Keratinocyte (primary cell): ENCODE data around the gene SCRT2.

Source experiments
- EZH2 ChIP-seq: IDR thresholded peaks from one replicate; pipeline ENCODE4 v1.6.1; 2012; ENCODE audit warnings: inconsistent platforms, mild to moderate bottlenecking, low read length, moderate library complexity
- TF ChIP-seq, protein P1 (sequence below), 3 experiments: IDR thresholded peaks in 1 of 3; conservative IDR thresholded peaks in 1 of 3; optimal IDR thresholded peaks in 1 of 3; 2 replicates in 2 of 3; 3 replicates in 1 of 3; pipeline versions ENCODE3 to v1.5.1; 2011; ENCODE audit warnings: low read length in 3 of 3, mild to moderate bottlenecking in 3 of 3, moderate library complexity in 2 of 3, control low read depth in 1 of 3, inconsistent platforms in 1 of 3; ENCODE audit not compliant: insufficient read depth in 2 of 3; ENCODE audit errors: extremely low read depth in 1 of 3

DNA sequence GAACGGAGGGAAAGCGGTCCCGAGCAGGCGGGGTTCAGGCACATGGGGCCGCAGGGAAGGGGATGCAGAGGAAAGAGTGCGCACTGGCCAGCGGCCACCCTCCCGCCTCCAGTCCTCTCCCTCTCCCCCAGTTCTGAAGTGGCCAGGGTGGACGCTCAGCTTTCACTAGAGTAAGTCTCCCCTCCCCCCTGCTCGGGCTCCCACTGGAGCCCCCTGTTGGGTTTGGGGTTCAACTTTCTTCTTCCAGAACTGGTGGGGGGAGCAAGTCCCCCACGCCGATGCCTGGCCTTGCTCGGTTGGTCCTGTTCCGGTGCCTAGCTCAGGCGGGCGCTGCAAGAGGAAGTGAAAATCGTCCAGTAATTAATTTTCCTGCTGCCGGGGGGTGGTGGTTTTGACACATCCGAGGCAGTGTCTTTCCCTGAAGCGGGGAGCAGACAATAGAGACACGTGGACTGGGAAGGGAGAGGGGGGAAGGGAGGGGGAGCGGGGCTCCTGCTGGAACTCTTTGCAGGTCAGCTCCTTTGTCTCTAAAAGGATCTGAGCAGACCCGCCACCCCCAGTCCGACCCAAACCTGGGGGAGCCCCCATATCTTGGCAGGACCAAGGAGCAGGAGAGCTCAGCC, 824 bp upstream of the SCRT2 start:
- TF ChIP-seq, protein P1, sequence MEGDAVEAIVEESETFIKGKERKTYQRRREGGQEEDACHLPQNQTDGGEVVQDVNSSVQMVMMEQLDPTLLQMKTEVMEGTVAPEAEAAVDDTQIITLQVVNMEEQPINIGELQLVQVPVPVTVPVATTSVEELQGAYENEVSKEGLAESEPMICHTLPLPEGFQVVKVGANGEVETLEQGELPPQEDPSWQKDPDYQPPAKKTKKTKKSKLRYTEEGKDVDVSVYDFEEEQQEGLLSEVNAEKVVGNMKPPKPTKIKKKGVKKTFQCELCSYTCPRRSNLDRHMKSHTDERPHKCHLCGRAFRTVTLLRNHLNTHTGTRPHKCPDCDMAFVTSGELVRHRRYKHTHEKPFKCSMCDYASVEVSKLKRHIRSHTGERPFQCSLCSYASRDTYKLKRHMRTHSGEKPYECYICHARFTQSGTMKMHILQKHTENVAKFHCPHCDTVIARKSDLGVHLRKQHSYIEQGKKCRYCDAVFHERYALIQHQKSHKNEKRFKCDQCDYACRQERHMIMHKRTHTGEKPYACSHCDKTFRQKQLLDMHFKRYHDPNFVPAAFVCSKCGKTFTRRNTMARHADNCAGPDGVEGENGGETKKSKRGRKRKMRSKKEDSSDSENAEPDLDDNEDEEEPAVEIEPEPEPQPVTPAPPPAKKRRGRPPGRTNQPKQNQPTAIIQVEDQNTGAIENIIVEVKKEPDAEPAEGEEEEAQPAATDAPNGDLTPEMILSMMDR (optimal IDR thresholded peaks at IDR 0.05 in 1 of 3, IDR thresholded peaks at IDR 0.05 in 1 of 3, conservative IDR thresholded peaks at IDR 0.05 in 1 of 3; ENCODE audit: extremely low read depth in 1 of 3, insufficient read depth in 2 of 3, low read length in 3 of 3): no peak
- no peak for TF ChIP-seq EZH2
